Measurements from ENCODE around the gene CFAP92.

GRCh38 chr3:129007792-129008191, 13.9 kb upstream of the CFAP92 start:
- no peak for TF ChIP-seq CTCF (IDR thresholded peaks at IDR 0.05)
- TF ChIP-seq EZH2 (IDR thresholded peaks at IDR 0.05; ENCODE audit: borderline replicate concordance, insufficient read depth, low read depth, low read length, poor library complexity, severe bottlenecking) = no peak

Measured in B cell (primary cell).